Fibroblast of skin of left biceps (primary cell): ENCODE results near the gene LRRC52.

Experiments used
- DNase-seq, 2 experiments: peaks; one replicate each; pipeline ENCODE4 v3.0.0-alpha.2; 2013; ENCODE audit warnings: low read depth in 2 of 2

The LRRC52 gene

DNA sequence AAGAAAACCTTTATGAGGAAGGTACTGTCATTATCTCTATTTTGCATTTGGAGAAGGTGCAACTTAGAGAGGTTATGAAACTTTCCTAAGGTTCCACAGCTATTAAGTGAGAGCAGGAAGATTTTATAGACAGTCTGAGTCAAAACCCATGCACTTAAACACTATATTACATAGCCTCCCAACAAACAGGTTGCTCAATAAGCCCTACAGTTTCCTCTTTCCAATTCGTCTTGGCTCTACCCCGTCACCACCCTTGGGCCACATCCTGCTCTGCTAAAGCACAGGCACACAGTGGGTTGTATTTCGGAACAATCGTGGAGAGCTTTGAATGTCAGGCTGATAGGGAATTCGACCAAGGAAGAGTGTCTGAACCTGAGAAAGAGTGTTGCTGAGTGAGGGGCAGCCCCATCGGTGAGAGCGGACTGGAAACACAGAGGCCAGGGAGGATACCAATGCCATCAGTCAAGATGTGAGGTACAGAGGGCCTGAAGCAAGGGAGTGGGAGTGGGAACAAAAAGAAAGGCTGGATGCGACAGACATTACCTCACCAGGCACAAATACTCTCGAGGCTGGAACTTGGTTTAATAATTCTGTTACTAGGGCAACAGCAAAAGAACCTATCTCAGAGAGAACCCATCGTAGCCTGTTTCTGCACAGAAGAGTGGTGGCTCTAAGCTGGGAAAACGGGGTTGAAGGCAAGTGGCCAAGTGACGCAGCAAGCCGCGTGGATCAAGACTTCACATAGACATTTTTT, 6.3 kb upstream of the LRRC52 start:
- no peak for DNase-seq

GRCh38 chr1:165539306-165539705, 4.5 kb upstream of the LRRC52 start:
- DNase-seq: no peak

- no peak for DNase-seq
Observed at GRCh38 chr1:165539908-165540307, 3.9 kb upstream of the LRRC52 start.

DNA sequence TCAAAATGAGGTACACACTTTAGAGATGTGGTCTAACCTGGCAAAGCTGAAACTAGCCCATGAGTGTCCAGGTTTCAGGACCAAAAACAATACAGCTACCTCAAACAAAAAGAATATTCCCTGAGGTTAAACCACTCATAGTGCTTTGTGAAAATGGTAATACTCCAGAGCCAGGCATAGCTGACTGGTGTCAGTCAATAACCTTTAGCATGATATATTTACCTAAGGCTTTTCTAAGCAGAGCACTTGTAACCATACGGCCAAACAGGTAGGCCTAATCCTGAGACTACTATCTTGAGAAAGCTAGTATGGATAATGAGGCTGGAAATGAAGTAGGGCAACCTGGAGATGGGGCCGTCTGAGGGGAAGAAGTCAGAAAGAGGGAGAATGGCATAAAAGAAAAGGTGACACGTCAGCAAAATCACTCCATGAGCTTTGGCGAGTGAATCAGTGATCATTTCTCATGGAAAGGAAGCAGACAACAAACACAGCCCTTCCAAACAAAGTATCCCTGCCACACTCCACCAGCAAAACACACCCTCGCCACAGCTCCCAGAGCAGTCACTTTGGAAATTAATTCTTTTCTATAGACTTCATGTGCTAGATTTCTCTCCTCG, 1.7 kb upstream of the LRRC52 start:
- DNase-seq: no peak

DNA sequence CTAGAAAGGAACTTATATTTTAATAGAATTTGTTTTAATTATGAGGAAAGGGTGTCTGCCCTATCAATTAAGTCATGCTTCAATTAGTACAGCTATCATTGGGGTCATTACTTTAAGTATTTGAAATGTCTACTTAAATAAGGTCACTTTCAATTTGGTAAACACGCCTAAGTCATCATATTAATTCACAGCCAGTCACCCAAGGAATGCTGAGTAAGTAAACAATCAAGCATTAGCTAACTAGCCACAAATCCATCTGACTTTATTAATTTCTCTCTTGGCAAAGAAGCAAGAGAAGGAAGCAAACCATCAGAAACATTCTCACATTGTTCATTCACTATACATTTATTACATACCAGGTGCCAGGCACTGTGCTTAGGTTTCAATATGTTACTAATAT, 1.2 kb upstream of the LRRC52 start:
- DNase-seq: no peak

GRCh38 chr1:165544996-165545395, 1.2 kb downstream of the LRRC52 start:
- DNase-seq: no peak

DNA sequence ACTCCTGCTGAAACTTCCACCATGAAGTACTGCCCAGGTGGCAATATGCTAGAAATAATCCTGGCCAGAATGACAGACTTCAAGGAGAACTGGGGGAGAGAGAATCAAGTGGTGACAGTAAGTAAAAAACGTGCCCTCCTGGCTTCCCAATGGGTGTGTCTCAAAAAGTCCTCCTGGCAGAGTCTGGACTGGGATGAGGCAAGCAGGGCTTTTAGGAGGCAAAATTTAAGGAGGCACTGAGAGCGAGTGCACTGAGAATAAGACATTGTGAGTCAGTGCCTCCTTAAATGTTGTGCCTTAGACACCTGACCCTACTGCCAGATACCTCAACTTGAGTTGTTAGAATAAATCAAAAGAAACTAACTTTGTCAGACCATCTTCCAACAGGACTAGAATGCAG, 2.2 kb downstream of the LRRC52 start:
- no peak for DNase-seq

GRCh38 chr1:165549973-165550372, 6.2 kb downstream of the LRRC52 start:
- no peak for DNase-seq

DNA sequence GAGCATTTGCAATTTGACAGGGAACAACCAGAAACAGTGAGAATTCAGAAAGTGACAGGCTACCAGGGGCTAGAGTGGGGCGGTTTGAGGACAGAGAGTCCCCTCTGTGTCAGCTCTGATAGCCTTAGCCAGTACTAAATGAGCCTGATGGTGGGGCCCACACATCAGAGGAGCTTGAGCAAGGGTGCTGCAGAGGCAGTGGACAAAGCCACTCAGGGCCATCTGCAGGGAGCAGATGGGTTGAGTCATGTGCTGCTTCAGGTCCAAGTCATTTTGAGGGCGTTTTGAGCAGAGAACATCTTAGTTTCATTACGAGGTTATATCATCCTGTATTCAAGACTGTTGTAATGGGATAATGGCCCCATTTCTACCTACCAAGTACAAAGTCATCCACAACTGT, 7.7 kb downstream of the LRRC52 start:
- DNase-seq: no peak

DNA sequence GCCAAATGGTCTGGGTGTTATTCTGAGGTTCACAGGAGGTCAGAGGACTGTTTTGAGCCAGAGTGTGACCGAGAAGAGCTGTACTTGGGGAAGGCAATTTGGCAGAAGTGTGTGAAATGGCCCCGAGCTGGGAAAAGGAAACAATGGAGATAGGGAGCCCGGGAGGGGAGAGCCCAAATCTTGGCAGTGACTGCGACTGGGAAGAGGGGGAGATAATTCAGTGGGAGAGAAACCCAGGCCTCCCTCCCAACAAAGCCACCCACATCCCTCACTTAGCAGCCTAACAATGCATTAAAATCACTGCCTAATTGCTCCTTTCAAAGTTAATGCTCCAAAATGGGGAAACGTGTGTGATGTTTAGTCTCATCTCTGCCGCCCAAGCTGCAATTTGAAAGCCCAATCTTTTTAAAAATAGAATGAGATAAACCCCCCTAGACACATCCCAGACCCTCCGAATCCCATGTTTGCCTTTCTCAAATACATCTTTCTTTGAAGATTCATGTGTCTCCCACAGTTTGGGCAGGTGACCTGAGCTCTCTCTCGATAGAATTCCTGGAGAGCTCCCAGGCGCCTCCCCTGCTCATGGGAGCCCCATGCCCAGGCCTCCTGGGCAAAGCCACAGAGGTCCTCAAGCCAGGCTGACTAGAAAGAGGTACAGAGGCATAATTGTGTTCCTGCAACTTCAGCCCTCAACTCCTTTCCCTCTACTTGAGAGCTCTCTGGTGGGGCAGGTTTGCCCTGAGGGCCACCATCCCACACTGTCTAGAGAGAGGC, 17.3 kb downstream of the LRRC52 start:
- DNase-seq: no peak

DNA sequence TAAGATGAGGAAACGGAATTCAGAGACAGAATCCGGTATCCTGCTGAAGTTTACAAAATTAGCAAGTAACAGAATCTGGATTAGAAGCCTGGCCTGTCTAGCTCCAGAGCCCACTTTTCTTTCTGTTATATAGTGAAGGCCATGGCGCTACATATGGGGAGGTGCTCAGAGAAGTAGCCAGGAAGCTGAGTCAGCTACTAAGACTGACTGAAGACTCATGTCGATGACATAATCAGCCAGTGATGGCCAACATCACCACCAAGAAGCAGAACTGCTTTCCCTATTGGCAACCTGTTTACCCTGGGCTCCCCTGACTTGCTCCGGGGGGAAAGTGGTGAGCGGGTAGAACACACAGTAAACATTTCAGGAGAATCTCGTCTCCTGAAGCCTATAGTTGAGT, 18.8 kb downstream of the LRRC52 start:
- DNase-seq: no peak

DNA sequence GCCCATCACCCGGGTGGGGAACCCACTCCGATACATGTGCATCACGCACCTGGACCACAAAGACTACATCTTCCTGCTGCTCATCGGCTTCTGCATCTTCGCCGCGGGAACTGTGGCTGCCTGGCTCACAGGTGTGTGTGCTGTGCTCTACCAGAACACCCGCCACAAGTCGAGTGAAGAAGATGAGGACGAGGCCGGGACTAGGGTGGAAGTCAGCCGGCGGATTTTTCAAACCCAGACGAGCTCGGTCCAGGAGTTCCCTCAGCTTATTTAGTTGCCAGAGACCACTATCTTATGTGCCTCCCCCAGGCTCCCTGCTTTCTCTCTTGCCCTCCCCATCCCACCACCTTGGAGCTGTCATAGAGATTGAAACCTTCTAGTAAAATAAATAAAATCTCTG, 19.8 kb downstream of the LRRC52 start:
- no peak for DNase-seq

DNA sequence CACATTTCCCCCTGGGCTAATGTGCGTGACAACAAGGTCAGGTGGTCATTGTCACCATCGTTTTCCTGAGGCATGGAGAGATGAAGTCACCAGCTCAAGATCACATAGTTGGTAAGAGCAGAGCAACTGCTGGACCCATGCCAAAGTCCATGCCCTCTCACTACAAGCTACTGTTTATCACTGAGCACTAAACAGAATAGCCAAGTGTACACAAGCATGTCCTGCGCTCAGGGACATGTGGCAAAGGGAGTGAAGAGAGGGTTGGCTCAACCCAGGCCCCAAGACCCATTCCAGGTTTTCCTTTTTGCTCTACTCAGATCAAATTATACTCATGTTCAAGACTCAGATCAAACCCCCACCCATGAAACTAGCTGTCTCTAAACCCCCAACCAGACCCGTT, 20.8 kb downstream of the LRRC52 start:
- DNase-seq: no peak

DNA sequence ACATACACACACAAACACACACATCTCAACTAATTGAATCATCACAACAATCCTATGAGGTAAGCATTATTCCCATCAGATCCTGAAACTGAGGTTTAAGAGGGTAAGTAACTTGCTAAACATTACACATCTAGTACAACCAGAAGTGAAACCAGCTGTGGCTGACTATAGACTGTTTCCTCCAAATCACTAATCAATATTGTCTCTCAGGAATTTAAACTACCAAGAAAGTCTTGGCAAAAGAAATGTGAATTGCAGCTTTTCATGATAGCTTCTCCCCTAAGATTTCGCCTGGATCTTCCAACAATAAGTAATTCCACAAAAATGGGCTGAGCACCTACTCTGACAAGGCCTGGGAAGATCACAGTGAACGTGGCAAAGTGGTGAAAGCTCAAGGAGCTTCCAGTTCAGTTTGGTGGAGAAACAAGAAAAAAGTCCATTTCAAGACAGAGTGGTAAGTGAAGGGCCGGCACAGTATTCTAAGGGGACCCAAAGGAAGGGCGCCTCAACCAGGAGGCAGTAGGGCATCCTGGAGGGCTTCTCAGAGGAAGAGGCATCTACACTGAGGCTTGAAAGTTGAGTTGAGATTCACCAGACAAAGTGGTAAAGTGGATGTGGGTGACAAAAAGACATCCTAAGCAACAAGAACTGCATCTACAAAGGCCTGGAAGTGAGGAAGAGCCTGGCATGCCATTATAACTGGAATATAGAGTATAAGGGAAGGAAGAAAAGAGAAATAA, 22.1 kb downstream of the LRRC52 start:
- no peak for DNase-seq

GRCh38 chr1:165570078-165570477, 26.3 kb downstream of the LRRC52 start:
- no peak for DNase-seq

DNA sequence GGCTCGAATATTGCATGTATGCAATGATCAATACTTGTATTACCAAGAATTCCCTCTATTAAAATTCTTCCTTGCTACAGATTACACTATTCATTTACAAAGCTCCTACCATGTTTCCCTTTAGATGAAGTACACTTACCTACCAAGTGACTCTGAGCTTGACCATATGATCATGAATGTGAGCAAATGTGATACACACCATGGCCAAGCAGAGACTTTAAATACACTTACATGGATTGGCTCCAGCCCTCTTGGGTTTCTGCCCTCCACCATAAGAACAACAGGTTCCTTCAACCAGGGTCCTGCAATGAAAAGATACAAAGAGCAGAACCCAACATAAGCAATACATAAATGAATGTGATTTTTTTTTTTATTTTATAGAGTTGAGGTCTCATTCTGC, 30.0 kb downstream of the LRRC52 start:
- no peak for DNase-seq

- no peak for DNase-seq
Observed at GRCh38 chr1:165574295-165574694, 30.5 kb downstream of the LRRC52 start.

DNA sequence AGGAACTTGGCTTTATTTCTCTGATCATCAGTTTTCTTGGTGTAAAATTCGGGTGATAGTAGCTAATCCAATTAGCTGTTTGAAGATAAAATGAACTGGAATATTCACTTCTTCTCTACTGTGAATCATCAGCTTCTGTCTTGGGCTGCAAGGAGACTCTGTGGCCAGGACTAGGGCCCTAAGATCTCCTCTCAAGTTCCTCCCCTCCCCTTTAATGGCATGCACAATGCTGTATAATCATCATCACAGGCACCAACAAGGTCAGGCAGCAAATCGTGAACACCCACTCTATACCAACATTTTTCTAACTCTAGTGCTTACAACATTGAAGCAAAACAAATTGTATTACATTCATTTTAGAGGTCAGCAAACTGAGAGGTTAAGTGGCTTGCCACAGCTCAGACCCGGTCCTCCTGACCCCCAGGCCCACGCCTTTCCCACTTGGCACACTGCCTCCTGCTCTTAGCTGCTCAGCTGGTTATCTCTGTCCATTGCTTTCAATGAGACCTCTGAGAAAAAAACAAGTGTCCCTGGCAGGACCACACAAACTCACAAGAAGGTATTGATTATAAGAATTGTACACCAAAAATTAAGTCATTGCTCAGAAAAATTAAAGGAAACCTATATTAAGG, 31.8 kb downstream of the LRRC52 start:
- DNase-seq: no peak

GRCh38 chr1:165576536-165576935, 32.7 kb downstream of the LRRC52 start:
- DNase-seq: no peak

DNA sequence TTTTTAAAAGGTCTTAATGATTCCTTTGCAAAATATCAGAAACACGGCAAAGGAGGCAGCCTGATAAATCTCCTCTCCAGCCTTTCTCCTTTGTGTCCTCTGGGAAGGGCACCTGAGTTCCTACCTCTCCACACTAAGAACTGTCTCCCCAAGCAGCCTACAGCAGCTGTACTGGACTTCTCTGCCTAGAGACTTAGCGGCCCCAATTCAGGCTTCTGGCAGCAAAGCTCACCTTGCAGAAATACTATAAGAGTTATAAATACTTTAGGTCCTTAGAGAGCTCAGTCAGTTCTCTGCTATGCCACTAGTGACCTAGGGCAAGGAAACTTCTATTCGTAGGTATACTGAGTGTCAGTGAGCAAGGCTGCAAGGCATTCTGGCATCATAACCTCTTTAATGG, 33.9 kb downstream of the LRRC52 start:
- no peak for DNase-seq

GRCh38 chr1:165580931-165581871, 37.4 kb downstream of the LRRC52 start:
- peak; percentile 56 to 67 for DNase-seq
